ENCODE data around the gene ACKR2. TPM values are rescaled to one million over a fixed set of nuclear protein-coding genes. Genes with fewer than 3 reads are reported as not detected.

ACKR2 gene
- total RNA-seq, 1 experiment from 2014 or later, result 0.76 TPM

GRCh38 chr3:42874749-42875148, 65.5 kb downstream of the ACKR2 start:
- POLR2A ChIA-PET, result no interaction called here
- H2AFZ ChIP-seq (ENCODE audit: low read depth, low read length, poor library complexity, severe bottlenecking), result no peak overlapping the region
- CTCF ChIA-PET, result no interaction called here
- intact Hi-C loops (cut with micrococcal nuclease), result no loop called here
- RAD21 ChIA-PET (ENCODE audit: low non-redundant PET in 1 of 2, low total read pairs in 2 of 2, uncharacterized antibody in 2 of 2, unreplicated experiment in 2 of 2), result no interaction called here
- no peak overlapping the region for H3K4me3 ChIP-seq (replicated peaks in 1 of 2; ENCODE audit: low read depth in 1 of 2, low read length in 2 of 2)
- no peak overlapping the region for H3K4me2 ChIP-seq (ENCODE audit: low read length)
- no peak overlapping the region for H3K9ac ChIP-seq (ENCODE audit: low read length)
- H3K4me1 ChIP-seq (ENCODE audit: control insufficient read depth in 1 of 2, insufficient read depth in 2 of 2, low read length in 2 of 2), result no peaks in the 10 kb centered on the region
- no TSS peak for BruUV-seq (replicated peaks)
- no peaks in the 10 kb centered on the region for H3K9me3 ChIP-seq (ENCODE audit: control insufficient read depth in 1 of 2, insufficient read depth in 1 of 2, low read depth in 1 of 2, low read length in 2 of 2)
- H3K9me2 ChIP-seq (ENCODE audit: insufficient read depth), result no peaks in the 10 kb centered on the region
- no peak for DNase-seq (ENCODE audit: low read depth, low spot score)
- no peak overlapping the region for H3K27ac ChIP-seq (ENCODE audit: low read depth, low read length)
- H3K27me3 ChIP-seq (ENCODE audit: insufficient read depth, low read length), result no peaks in the 10 kb centered on the region
- H4K20me1 ChIP-seq (ENCODE audit: insufficient read depth), result no peaks in the 10 kb centered on the region
- no peaks in the 10 kb centered on the region for H3K36me3 ChIP-seq (ENCODE audit: control insufficient read depth in 1 of 2, insufficient read depth in 2 of 2, low read length in 2 of 2)
- TF ChIP-seq FOSL1 (IDR thresholded peaks at IDR 0.05; ENCODE audit: low read depth) (no peak), RAD21 (IDR thresholded peaks at IDR 0.05; ENCODE audit: low read depth) (no peak), CBX3 (IDR thresholded peaks at IDR 0.05; ENCODE audit: low read depth) (no peak), MAX (IDR thresholded peaks at IDR 0.05) (no peak), SP1 (IDR thresholded peaks at IDR 0.05; ENCODE audit: low read depth) (no peak)
- no peak for ATAC-seq
- no peaks in the 10 kb centered on the region for H3K79me2 ChIP-seq (ENCODE audit: insufficient read depth, low read length)

- no peaks in the 10 kb centered on the region for H3K9me2 ChIP-seq (ENCODE audit: insufficient read depth)
- H2AFZ ChIP-seq (ENCODE audit: low read depth, low read length, poor library complexity, severe bottlenecking), result no peak within 1 kb of the TSS
- no peaks in the 10 kb centered on the region for H3K9me3 ChIP-seq (ENCODE audit: control insufficient read depth in 1 of 2, insufficient read depth in 1 of 2, low read depth in 1 of 2, low read length in 2 of 2)
- ATAC-seq (no peak), DNase-seq (ENCODE audit: low read depth, low spot score) (no peak)
- no peaks in the 10 kb centered on the region for H3K79me2 ChIP-seq (ENCODE audit: insufficient read depth, low read length)
- no peak within 1 kb of the TSS for H3K4me2 ChIP-seq (ENCODE audit: low read length)
- intact Hi-C loops (cut with micrococcal nuclease), result no loop called here
- RAD21 ChIA-PET (ENCODE audit: low non-redundant PET in 1 of 2, low total read pairs in 2 of 2, uncharacterized antibody in 2 of 2, unreplicated experiment in 2 of 2), result no interaction called here
- H3K9ac ChIP-seq (ENCODE audit: low read length), result no peak within 1 kb of the TSS
- no peak within 1 kb of the TSS for H3K4me3 ChIP-seq (replicated peaks in 1 of 2; ENCODE audit: low read depth in 1 of 2, low read length in 2 of 2)
- no peaks in the 10 kb centered on the region for H4K20me1 ChIP-seq (ENCODE audit: insufficient read depth)
- no peaks in the 10 kb centered on the region for H3K36me3 ChIP-seq (ENCODE audit: control insufficient read depth in 1 of 2, insufficient read depth in 2 of 2, low read length in 2 of 2)
- BruUV-seq (replicated peaks), result no TSS peak
- H3K4me1 ChIP-seq (ENCODE audit: control insufficient read depth in 1 of 2, insufficient read depth in 2 of 2, low read length in 2 of 2), result peaks cover 0 to 2% of the 10 kb centered on the region in 2 experiments; a peak in 2 of 4 replicates
- no peaks in the 10 kb centered on the region for H3K27me3 ChIP-seq (ENCODE audit: insufficient read depth, low read length)
- no peak within 1 kb of the TSS for H3K27ac ChIP-seq (ENCODE audit: low read depth, low read length)
- CTCF ChIA-PET, result no interaction called here
- POLR2A ChIA-PET, result no interaction called here
- no peak for TF ChIP-seq EGR1 (IDR thresholded peaks at IDR 0.05; ENCODE audit: low read depth)
- TF ChIP-seq ZFX (IDR thresholded peaks at IDR 0.05), result no peak
- no peak for TF ChIP-seq ELF1 (IDR thresholded peaks at IDR 0.05; ENCODE audit: borderline replicate concordance, low read depth)
- TF ChIP-seq POLR2A (IDR thresholded peaks at IDR 0.05; ENCODE audit: borderline replicate concordance, extremely low read depth, insufficient read depth, insufficient read length), result no peak
- no peak for TF ChIP-seq ZBTB33 (IDR thresholded peaks at IDR 0.05; ENCODE audit: extremely low read depth, insufficient replicate concordance, low read length)
- no peak for TF ChIP-seq EZH2 (IDR thresholded peaks at IDR 0.05)
- no peak for TF ChIP-seq ZNF274 (IDR thresholded peaks at IDR 0.05; ENCODE audit: low read depth, low read length)
- TF ChIP-seq REST (IDR thresholded peaks at IDR 0.05; ENCODE audit: low read depth), result no peak
- TF ChIP-seq CBX3 (IDR thresholded peaks at IDR 0.05; ENCODE audit: low read depth), result no peak
- no peak for TF ChIP-seq RAD21 (IDR thresholded peaks at IDR 0.05; ENCODE audit: low read depth)
- no peak for TF ChIP-seq SRF (IDR thresholded peaks at IDR 0.05; ENCODE audit: low read depth)
- no peak for TF ChIP-seq SIN3A (IDR thresholded peaks at IDR 0.05; ENCODE audit: low read depth)
- TF ChIP-seq POLR2AphosphoS5 (IDR thresholded peaks at IDR 0.05; ENCODE audit: low read depth, low read length), result no peak
These were observed 66.3 kb downstream of the ACKR2 start, which contains the start of gene CYP8B1 for GRCh38 chr3:42875325-42876151. Gene CYP8B1, minus strand, starts transcription at chr3:42875879. Its CDS starts 63 bp downstream, at chr3:42875816.
